PC-9 (cell line): ENCODE measurements around the gene BTRC.

Experiments used
- EZH2 ChIP-seq: fragments of 200-600 bp; sonication (generic); IDR thresholded peaks from 2 replicates; pipeline ENCODE4 v1.8.0; 2017; ENCODE audit warnings: antibody characterized with exemption, low read depth
- TF ChIP-seq, protein P1 (sequence below): fragments of 200-600 bp; sonication (generic); conservative IDR thresholded peaks from 2 replicates; pipeline ENCODE4 v1.6.1; 2017; ENCODE audit warnings: mixed run types, antibody characterized with exemption, mild to moderate bottlenecking, moderate library complexity

DNA sequence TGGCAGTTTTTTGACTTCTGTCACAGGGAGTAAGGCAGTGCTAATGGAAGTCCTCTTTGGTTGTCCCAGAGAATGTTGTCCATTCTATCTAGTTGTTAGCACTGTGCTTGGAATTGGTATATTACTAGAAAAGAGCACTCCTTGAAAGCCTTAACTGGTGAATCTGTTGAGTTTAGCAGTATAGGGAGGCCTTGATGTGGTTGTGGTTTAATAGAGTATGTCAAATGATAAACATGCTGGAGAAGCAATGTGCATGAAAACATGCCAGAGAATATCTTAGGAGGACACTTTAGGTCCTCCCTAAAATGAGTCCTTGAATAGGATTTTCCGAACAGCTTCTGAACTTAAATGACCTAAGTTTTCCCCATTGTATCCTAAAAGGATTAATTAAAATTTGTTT lies 98.6 kb downstream of the BTRC start:
- TF ChIP-seq, protein P1, sequence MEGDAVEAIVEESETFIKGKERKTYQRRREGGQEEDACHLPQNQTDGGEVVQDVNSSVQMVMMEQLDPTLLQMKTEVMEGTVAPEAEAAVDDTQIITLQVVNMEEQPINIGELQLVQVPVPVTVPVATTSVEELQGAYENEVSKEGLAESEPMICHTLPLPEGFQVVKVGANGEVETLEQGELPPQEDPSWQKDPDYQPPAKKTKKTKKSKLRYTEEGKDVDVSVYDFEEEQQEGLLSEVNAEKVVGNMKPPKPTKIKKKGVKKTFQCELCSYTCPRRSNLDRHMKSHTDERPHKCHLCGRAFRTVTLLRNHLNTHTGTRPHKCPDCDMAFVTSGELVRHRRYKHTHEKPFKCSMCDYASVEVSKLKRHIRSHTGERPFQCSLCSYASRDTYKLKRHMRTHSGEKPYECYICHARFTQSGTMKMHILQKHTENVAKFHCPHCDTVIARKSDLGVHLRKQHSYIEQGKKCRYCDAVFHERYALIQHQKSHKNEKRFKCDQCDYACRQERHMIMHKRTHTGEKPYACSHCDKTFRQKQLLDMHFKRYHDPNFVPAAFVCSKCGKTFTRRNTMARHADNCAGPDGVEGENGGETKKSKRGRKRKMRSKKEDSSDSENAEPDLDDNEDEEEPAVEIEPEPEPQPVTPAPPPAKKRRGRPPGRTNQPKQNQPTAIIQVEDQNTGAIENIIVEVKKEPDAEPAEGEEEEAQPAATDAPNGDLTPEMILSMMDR = no peak
- TF ChIP-seq EZH2 = no peak
